GM12878 (cell line): Measurements from ENCODE around the gene ANKAR.

ENCODE experiments used
- CBX3 ChIP-seq: fragments of 200-600 bp; sonication (generic); IDR thresholded peaks from 2 replicates; pipeline ENCODE4 v1.6.1; 2016; ENCODE audit warnings: low read depth, borderline replicate concordance
- MXI1 ChIP-seq: fragments of 150-350 bp; IDR thresholded peaks from 2 replicates; pipeline ENCODE4 v1.6.1; 2011; ENCODE audit warnings: low read depth, mild to moderate bottlenecking, inconsistent platforms, low read length, improper control_type of control experiment
- POLR2A ChIP-seq: IDR thresholded peaks from 2 replicates; pipeline ENCODE4 v1.6.1; 2011; ENCODE audit warnings: low read depth, mild to moderate bottlenecking, low read length
- SIN3A ChIP-seq: IDR thresholded peaks from 2 replicates; pipeline ENCODE4 v1.6.1; 2012; ENCODE audit warnings: low read depth, low read length, improper control_type of control experiment
- SMARCA5 ChIP-seq: fragments of 450-650 bp; IDR thresholded peaks from 2 replicates; pipeline ENCODE4 v1.6.1; 2017; ENCODE audit warnings: mild to moderate bottlenecking
- TAF1 ChIP-seq: IDR thresholded peaks from 2 replicates; pipeline ENCODE4 v1.6.1; 2011; ENCODE audit warnings: mild to moderate bottlenecking, low read depth, low read length, borderline replicate concordance
- TCF12 ChIP-seq: IDR thresholded peaks from 2 replicates; pipeline ENCODE4 v1.6.1; 2011; ENCODE audit warnings: low read depth, mild to moderate bottlenecking, low read length
- YBX1 ChIP-seq: fragments of 450-650 bp; IDR thresholded peaks from 2 replicates; pipeline ENCODE4 v1.6.1; 2016; ENCODE audit warnings: antibody characterized with exemption
- YY1 ChIP-seq: IDR thresholded peaks from 2 replicates; pipeline ENCODE4 v1.6.1; 2011; ENCODE audit warnings: low read depth, mild to moderate bottlenecking, low read length
- ZNF622 ChIP-seq: fragments of 450-650 bp; IDR thresholded peaks from 2 replicates; pipeline ENCODE4 v1.6.1; 2017; ENCODE audit warnings: mild to moderate bottlenecking, inconsistent platforms
- TF ChIP-seq, protein P1 (sequence below), 3 experiments: IDR thresholded peaks in 2 of 3; conservative IDR thresholded peaks in 1 of 3; 2 replicates each; pipeline ENCODE4 v1.5.1; 2011; ENCODE audit warnings: low read depth in 3 of 3, low read length in 3 of 3, mild to moderate bottlenecking in 3 of 3, control low read depth in 2 of 3, moderate library complexity in 2 of 3, inconsistent platforms in 1 of 3, mixed read lengths in 1 of 3; ENCODE audit not compliant: control insufficient read depth in 2 of 3, insufficient read depth in 1 of 3; ENCODE audit errors: extremely low read depth in 1 of 3
- TF ChIP-seq, protein P2 (sequence below): IDR thresholded peaks from 2 replicates; pipeline ENCODE4 v1.6.1; 2012; ENCODE audit warnings: mild to moderate bottlenecking, low read depth, low read length
- TF ChIP-seq, protein P3 (sequence below): IDR thresholded peaks from 2 replicates; pipeline ENCODE4 v1.6.1; 2011; ENCODE audit warnings: low read depth, low read length, improper control_type of control experiment, borderline replicate concordance
- TF ChIP-seq, protein P4 (sequence below): IDR thresholded peaks from 2 replicates; pipeline ENCODE4 v1.6.1; 2011; ENCODE audit warnings: borderline replicate concordance, low read depth, mild to moderate bottlenecking, moderate library complexity, mixed read lengths, low read length; ENCODE audit not compliant: insufficient read depth; ENCODE audit errors: extremely low read length

DNA sequence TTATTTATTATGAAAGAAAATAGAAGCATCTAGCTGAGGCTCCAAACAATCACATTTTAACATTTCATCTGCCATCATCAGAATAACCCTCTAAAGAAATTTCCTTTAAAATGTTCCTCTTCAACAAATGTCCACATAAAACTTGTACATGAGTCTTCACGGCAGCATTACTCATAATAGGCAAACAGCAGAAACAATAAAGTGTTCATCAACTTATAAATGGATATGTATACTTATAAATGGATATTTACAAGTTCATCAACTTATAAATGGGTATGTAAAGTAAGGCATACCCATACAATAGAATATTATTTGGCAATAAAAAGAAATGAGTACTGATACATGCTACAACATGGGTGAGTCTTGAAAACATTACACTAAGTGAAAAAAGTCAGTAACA is 46.7 kb upstream of the ANKAR start:
- TF ChIP-seq, protein P1, sequence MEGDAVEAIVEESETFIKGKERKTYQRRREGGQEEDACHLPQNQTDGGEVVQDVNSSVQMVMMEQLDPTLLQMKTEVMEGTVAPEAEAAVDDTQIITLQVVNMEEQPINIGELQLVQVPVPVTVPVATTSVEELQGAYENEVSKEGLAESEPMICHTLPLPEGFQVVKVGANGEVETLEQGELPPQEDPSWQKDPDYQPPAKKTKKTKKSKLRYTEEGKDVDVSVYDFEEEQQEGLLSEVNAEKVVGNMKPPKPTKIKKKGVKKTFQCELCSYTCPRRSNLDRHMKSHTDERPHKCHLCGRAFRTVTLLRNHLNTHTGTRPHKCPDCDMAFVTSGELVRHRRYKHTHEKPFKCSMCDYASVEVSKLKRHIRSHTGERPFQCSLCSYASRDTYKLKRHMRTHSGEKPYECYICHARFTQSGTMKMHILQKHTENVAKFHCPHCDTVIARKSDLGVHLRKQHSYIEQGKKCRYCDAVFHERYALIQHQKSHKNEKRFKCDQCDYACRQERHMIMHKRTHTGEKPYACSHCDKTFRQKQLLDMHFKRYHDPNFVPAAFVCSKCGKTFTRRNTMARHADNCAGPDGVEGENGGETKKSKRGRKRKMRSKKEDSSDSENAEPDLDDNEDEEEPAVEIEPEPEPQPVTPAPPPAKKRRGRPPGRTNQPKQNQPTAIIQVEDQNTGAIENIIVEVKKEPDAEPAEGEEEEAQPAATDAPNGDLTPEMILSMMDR (IDR thresholded peaks at IDR 0.05 in 2 of 3, conservative IDR thresholded peaks at IDR 0.05 in 1 of 3; ENCODE audit: control insufficient read depth in 2 of 3, extremely low read depth in 1 of 3, insufficient read depth in 1 of 3, low read depth in 3 of 3, low read length in 3 of 3), result no peak
- TF ChIP-seq TCF12 (no peak), TAF1 (no peak), SMARCA5 (no peak), MXI1 (no peak), ZNF622 (no peak), CBX3 (no peak), YBX1 (no peak), YY1 (no peak), POLR2A (no peak), SIN3A (no peak)
- TF ChIP-seq, protein P2, sequence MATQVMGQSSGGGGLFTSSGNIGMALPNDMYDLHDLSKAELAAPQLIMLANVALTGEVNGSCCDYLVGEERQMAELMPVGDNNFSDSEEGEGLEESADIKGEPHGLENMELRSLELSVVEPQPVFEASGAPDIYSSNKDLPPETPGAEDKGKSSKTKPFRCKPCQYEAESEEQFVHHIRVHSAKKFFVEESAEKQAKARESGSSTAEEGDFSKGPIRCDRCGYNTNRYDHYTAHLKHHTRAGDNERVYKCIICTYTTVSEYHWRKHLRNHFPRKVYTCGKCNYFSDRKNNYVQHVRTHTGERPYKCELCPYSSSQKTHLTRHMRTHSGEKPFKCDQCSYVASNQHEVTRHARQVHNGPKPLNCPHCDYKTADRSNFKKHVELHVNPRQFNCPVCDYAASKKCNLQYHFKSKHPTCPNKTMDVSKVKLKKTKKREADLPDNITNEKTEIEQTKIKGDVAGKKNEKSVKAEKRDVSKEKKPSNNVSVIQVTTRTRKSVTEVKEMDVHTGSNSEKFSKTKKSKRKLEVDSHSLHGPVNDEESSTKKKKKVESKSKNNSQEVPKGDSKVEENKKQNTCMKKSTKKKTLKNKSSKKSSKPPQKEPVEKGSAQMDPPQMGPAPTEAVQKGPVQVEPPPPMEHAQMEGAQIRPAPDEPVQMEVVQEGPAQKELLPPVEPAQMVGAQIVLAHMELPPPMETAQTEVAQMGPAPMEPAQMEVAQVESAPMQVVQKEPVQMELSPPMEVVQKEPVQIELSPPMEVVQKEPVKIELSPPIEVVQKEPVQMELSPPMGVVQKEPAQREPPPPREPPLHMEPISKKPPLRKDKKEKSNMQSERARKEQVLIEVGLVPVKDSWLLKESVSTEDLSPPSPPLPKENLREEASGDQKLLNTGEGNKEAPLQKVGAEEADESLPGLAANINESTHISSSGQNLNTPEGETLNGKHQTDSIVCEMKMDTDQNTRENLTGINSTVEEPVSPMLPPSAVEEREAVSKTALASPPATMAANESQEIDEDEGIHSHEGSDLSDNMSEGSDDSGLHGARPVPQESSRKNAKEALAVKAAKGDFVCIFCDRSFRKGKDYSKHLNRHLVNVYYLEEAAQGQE, result no peak
- TF ChIP-seq, protein P3, sequence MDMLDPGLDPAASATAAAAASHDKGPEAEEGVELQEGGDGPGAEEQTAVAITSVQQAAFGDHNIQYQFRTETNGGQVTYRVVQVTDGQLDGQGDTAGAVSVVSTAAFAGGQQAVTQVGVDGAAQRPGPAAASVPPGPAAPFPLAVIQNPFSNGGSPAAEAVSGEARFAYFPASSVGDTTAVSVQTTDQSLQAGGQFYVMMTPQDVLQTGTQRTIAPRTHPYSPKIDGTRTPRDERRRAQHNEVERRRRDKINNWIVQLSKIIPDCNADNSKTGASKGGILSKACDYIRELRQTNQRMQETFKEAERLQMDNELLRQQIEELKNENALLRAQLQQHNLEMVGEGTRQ, result no peak
- TF ChIP-seq, protein P4, sequence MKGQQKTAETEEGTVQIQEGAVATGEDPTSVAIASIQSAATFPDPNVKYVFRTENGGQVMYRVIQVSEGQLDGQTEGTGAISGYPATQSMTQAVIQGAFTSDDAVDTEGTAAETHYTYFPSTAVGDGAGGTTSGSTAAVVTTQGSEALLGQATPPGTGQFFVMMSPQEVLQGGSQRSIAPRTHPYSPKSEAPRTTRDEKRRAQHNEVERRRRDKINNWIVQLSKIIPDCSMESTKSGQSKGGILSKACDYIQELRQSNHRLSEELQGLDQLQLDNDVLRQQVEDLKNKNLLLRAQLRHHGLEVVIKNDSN, result no peak
